ENCODE results near the gene OR5I1. TPM values are rescaled to one million over a fixed set of nuclear protein-coding genes. Genes with fewer than 3 reads are reported as not detected.

OR5I1 gene
- total RNA-seq (not detected), polyA plus RNA-seq (not detected), total RNA-seq (not detected)

GRCh38 chr11:55936300-55936699 is at the start of gene OR5I1:
Gene OR5I1 (minus strand): TSS chr11:55936400. CDS start chr11:55936400, 0 bp downstream.
- Mint-ChIP-seq H3K9me3 (peaks cover 0 to 6% (median 5%) of the 10 kb centered on the region in 11 donors), H3K27me3 (no peaks in the 10 kb centered on the region), H3K4me1 (no peaks in the 10 kb centered on the region), H3K4me3 (no peak within 1 kb of the TSS), H3K36me3 (no peaks in the 10 kb centered on the region), H3K27ac (no peak within 1 kb of the TSS)
- intact Hi-C loops (cut with micrococcal nuclease) = no loop called here
- Histone ChIP-seq H3K9me3 (ENCODE audit: control insufficient read depth in 2 of 3, low read length in 3 of 3) (no peaks in the 10 kb centered on the region), H3K27me3 (ENCODE audit: control insufficient read depth in 2 of 2, insufficient read depth in 2 of 2, low read length in 2 of 2) (no peaks in the 10 kb centered on the region), H3K4me1 (ENCODE audit: control insufficient read depth in 2 of 2, insufficient read depth in 2 of 2, low read length in 2 of 2) (no peaks in the 10 kb centered on the region), H3K4me3 (ENCODE audit: low read length) (no peak within 1 kb of the TSS), H3K36me3 (ENCODE audit: control insufficient read depth in 2 of 3, insufficient read depth in 3 of 3, low read length in 3 of 3) (no peaks in the 10 kb centered on the region), H3K27ac (ENCODE audit: low read depth, low read length) (no peak within 1 kb of the TSS)
- DNase-seq (no peak), ATAC-seq (no peak)
- CTCF ChIA-PET = no interaction called here
- POLR2A ChIA-PET = no interaction called here

- H3K36me3 Mint-ChIP-seq = peaks cover 0 to 4% (median 0%) of the 10 kb centered on the region in 5 donors
- intact Hi-C loops (cut with micrococcal nuclease) = loop anchor here in 1 of 2 donors (10.0 kb wide), 1 partner anchor 54 kb away; the partner anchor contains the start of gene OR5AS1
- H3K4me3 Mint-ChIP-seq = no peak overlapping the region
Measured at GRCh38 chr11:55970935-55971334, 34.7 kb upstream of the OR5I1 start.

GRCh38 chr11:55969845-55970244 is 33.6 kb upstream of the OR5I1 start, which contains the start of gene OR10AG1:
Gene OR10AG1 (minus strand): TSS chr11:55969945. CDS start chr11:55969907, 38 bp downstream.
- no peak for ATAC-seq
- no peak for DNase-seq
- no peaks in the 10 kb centered on the region for H3K4me1 ChIP-seq (ENCODE audit: control insufficient read depth in 2 of 2, insufficient read depth in 2 of 2, low read length in 2 of 2)
- no peaks in the 10 kb centered on the region for H3K36me3 ChIP-seq (ENCODE audit: control insufficient read depth in 2 of 3, insufficient read depth in 3 of 3, low read length in 3 of 3)
- no peak within 1 kb of the TSS for H3K4me3 ChIP-seq (ENCODE audit: low read length)
- no peak within 1 kb of the TSS for H3K27ac Mint-ChIP-seq
- POLR2A ChIA-PET = no interaction called here
- H3K36me3 Mint-ChIP-seq = peaks cover 0 to 4% (median 0%) of the 10 kb centered on the region in 5 donors
- H3K27me3 Mint-ChIP-seq = no peaks in the 10 kb centered on the region
- H3K27me3 ChIP-seq (ENCODE audit: control insufficient read depth in 2 of 2, insufficient read depth in 2 of 2, low read length in 2 of 2) = no peaks in the 10 kb centered on the region
- peaks cover 0 to 37% (median 12%) of the 10 kb centered on the region in 11 donors for H3K9me3 Mint-ChIP-seq
- no peak within 1 kb of the TSS for H3K27ac ChIP-seq (ENCODE audit: low read depth, low read length)
- H3K4me1 Mint-ChIP-seq = no peaks in the 10 kb centered on the region
- H3K4me3 Mint-ChIP-seq = no peak within 1 kb of the TSS
- intact Hi-C loops (cut with micrococcal nuclease) = loop anchor here in 1 of 2 donors (10.0 kb wide), 1 partner anchor 55 kb away; the partner anchor contains the start of gene OR5AS1
- CTCF ChIA-PET = no interaction called here
- peaks cover 0 to 5% (median 0%) of the 10 kb centered on the region in 3 experiments for H3K9me3 ChIP-seq (ENCODE audit: control insufficient read depth in 2 of 3, low read length in 3 of 3)

More at GRCh38 chr11:55970935-55971334, 34.7 kb upstream of the OR5I1 start:
- CTCF ChIA-PET = no interaction called here
- no peaks in the 10 kb centered on the region for H3K27me3 ChIP-seq (ENCODE audit: control insufficient read depth in 2 of 2, insufficient read depth in 2 of 2, low read length in 2 of 2)
- Mint-ChIP-seq H3K4me1 (no peaks in the 10 kb centered on the region), H3K9me3 (peaks cover 0 to 31% (median 12%) of the 10 kb centered on the region in 11 donors), H3K27me3 (no peaks in the 10 kb centered on the region), H3K27ac (no peak overlapping the region)
- no peaks in the 10 kb centered on the region for H3K4me1 ChIP-seq (ENCODE audit: control insufficient read depth in 2 of 2, insufficient read depth in 2 of 2, low read length in 2 of 2)
- H3K27ac ChIP-seq (ENCODE audit: low read depth, low read length) = no peak overlapping the region
- POLR2A ChIA-PET = no interaction called here
- DNase-seq (no peak), ATAC-seq (no peak)
- peaks cover 0 to 5% (median 0%) of the 10 kb centered on the region in 3 experiments for H3K9me3 ChIP-seq (ENCODE audit: control insufficient read depth in 2 of 3, low read length in 3 of 3)
- no peak overlapping the region for H3K4me3 ChIP-seq (ENCODE audit: low read length)
- H3K36me3 ChIP-seq (ENCODE audit: control insufficient read depth in 2 of 3, insufficient read depth in 3 of 3, low read length in 3 of 3) = no peaks in the 10 kb centered on the region

- DNase-seq = no peak
- Histone ChIP-seq H3K4me3 (ENCODE audit: low read length) (no peak overlapping the region), H3K27ac (ENCODE audit: low read depth, low read length) (no peak overlapping the region), H3K27me3 (ENCODE audit: control insufficient read depth in 2 of 2, insufficient read depth in 2 of 2, low read length in 2 of 2) (no peaks in the 10 kb centered on the region), H3K4me1 (ENCODE audit: control insufficient read depth in 2 of 2, insufficient read depth in 2 of 2, low read length in 2 of 2) (no peaks in the 10 kb centered on the region), H3K9me3 (ENCODE audit: control insufficient read depth in 2 of 3, low read length in 3 of 3) (peaks cover 0 to 5% (median 0%) of the 10 kb centered on the region in 3 experiments), H3K36me3 (ENCODE audit: control insufficient read depth in 2 of 3, insufficient read depth in 3 of 3, low read length in 3 of 3) (no peaks in the 10 kb centered on the region)
- CTCF ChIA-PET = no interaction called here
- intact Hi-C loops (cut with micrococcal nuclease) = no loop called here
- Mint-ChIP-seq H3K27ac (no peak overlapping the region), H3K27me3 (no peaks in the 10 kb centered on the region), H3K4me1 (no peaks in the 10 kb centered on the region), H3K4me3 (no peak overlapping the region), H3K9me3 (peaks cover 0 to 33% (median 11%) of the 10 kb centered on the region in 11 donors), H3K36me3 (peaks cover 0 to 4% (median 0%) of the 10 kb centered on the region in 5 donors)
- POLR2A ChIA-PET = no interaction called here
- ATAC-seq = no peak
Measured at GRCh38 chr11:55967914-55968313, 31.7 kb upstream of the OR5I1 start.

- intact Hi-C loops (cut with micrococcal nuclease) = no loop called here
- no peaks in the 10 kb centered on the region for H3K4me1 ChIP-seq (ENCODE audit: control insufficient read depth in 2 of 2, insufficient read depth in 2 of 2, low read length in 2 of 2)
- H3K9me3 ChIP-seq (ENCODE audit: control insufficient read depth in 2 of 3, low read length in 3 of 3) = peaks cover 0 to 4% (median 0%) of the 10 kb centered on the region in 3 experiments
- peaks cover 2 to 26% (median 7%) of the 10 kb centered on the region in 11 donors for H3K9me3 Mint-ChIP-seq
- H3K27me3 Mint-ChIP-seq = no peaks in the 10 kb centered on the region
- peaks cover 0 to 4% (median 0%) of the 10 kb centered on the region in 5 donors for H3K36me3 Mint-ChIP-seq
- DNase-seq (no peak), ATAC-seq (no peak)
- H3K4me3 Mint-ChIP-seq = no peak overlapping the region
- H3K27ac ChIP-seq (ENCODE audit: low read depth, low read length) = no peak overlapping the region
- no peaks in the 10 kb centered on the region for H3K4me1 Mint-ChIP-seq
- H3K4me3 ChIP-seq (ENCODE audit: low read length) = no peak overlapping the region
- ChIA-PET CTCF (no interaction called here), POLR2A (no interaction called here)
- no peaks in the 10 kb centered on the region for H3K36me3 ChIP-seq (ENCODE audit: control insufficient read depth in 2 of 3, insufficient read depth in 3 of 3, low read length in 3 of 3)
- H3K27ac Mint-ChIP-seq = no peak overlapping the region
- no peaks in the 10 kb centered on the region for H3K27me3 ChIP-seq (ENCODE audit: control insufficient read depth in 2 of 2, insufficient read depth in 2 of 2, low read length in 2 of 2)
Measured at GRCh38 chr11:55966391-55966790, 30.2 kb upstream of the OR5I1 start.

GRCh38 chr11:55956521-55956920 is 20.3 kb upstream of the OR5I1 start:
- ATAC-seq = no peak
- ChIA-PET CTCF (interaction anchor here (0.6 kb wide), 1 partner anchor 186 kb away, joined by 3 read pairs; no protein-coding TSS in a partner anchor), POLR2A (no interaction called here)
- Mint-ChIP-seq H3K27ac (no peak overlapping the region), H3K4me1 (no peaks in the 10 kb centered on the region), H3K36me3 (no peaks in the 10 kb centered on the region), H3K27me3 (no peaks in the 10 kb centered on the region), H3K9me3 (peaks cover under 1 to 10% (median 5%) of the 10 kb centered on the region in 11 donors), H3K4me3 (no peak overlapping the region)
- H3K36me3 ChIP-seq (ENCODE audit: control insufficient read depth in 2 of 3, insufficient read depth in 3 of 3, low read length in 3 of 3) = no peaks in the 10 kb centered on the region
- no peak overlapping the region for H3K27ac ChIP-seq (ENCODE audit: low read depth, low read length)
- H3K4me1 ChIP-seq (ENCODE audit: control insufficient read depth in 2 of 2, insufficient read depth in 2 of 2, low read length in 2 of 2) = no peaks in the 10 kb centered on the region
- DNase-seq = no peak
- H3K4me3 ChIP-seq (ENCODE audit: low read length) = no peak overlapping the region
- H3K9me3 ChIP-seq (ENCODE audit: control insufficient read depth in 2 of 3, low read length in 3 of 3) = no peaks in the 10 kb centered on the region
- intact Hi-C loops (cut with micrococcal nuclease) = no loop called here
- H3K27me3 ChIP-seq (ENCODE audit: control insufficient read depth in 2 of 2, insufficient read depth in 2 of 2, low read length in 2 of 2) = no peaks in the 10 kb centered on the region

- H3K27me3 ChIP-seq (ENCODE audit: control insufficient read depth in 2 of 2, insufficient read depth in 2 of 2, low read length in 2 of 2) = no peaks in the 10 kb centered on the region
- Mint-ChIP-seq H3K9me3 (peaks cover 0 to 17% (median 6%) of the 10 kb centered on the region in 11 donors), H3K36me3 (no peaks in the 10 kb centered on the region), H3K4me3 (no peak overlapping the region), H3K27ac (no peak overlapping the region), H3K4me1 (no peaks in the 10 kb centered on the region), H3K27me3 (no peaks in the 10 kb centered on the region)
- no peaks in the 10 kb centered on the region for H3K4me1 ChIP-seq (ENCODE audit: control insufficient read depth in 2 of 2, insufficient read depth in 2 of 2, low read length in 2 of 2)
- ChIA-PET CTCF (no interaction called here), POLR2A (no interaction called here)
- intact Hi-C loops (cut with micrococcal nuclease) = no loop called here
- H3K27ac ChIP-seq (ENCODE audit: low read depth, low read length) = no peak overlapping the region
- no peak overlapping the region for H3K4me3 ChIP-seq (ENCODE audit: low read length)
- H3K36me3 ChIP-seq (ENCODE audit: control insufficient read depth in 2 of 3, insufficient read depth in 3 of 3, low read length in 3 of 3) = no peaks in the 10 kb centered on the region
- H3K9me3 ChIP-seq (ENCODE audit: control insufficient read depth in 2 of 3, low read length in 3 of 3) = no peaks in the 10 kb centered on the region
- no peak for ATAC-seq
- no peak for DNase-seq
Measured at GRCh38 chr11:55949330-55949729, 13.1 kb upstream of the OR5I1 start.
